IMR-90 (cell line): ENCODE data around the gene JPT2. TPM values are rescaled to one million over a fixed set of nuclear protein-coding genes. Genes with fewer than 3 reads are reported as not detected.

Experiments
- ATAC-seq: fragments of 200-7000 bp; cut with Tn5 transposase; 2 replicates; pipeline ENCODE4 v1.9.1; 2020; ENCODE audit warnings: low read depth, mild to moderate bottlenecking, moderate library complexity
- BruUV-seq: library from RNA; stranded (reverse); fragments of 400-500 nt; replicated peaks from 2 replicates; lab custom pipeline; 2021; lab: Mats Ljungman, UMichigan
- CTCF ChIA-PET: fragments of 300-600 bp; formaldehyde crosslinking; extraction: SDS; loops from one replicate; lab custom pipeline; 2021; ENCODE audit warnings: antibody characterized with exemption; lab: Yijun Ruan, JAX
- POLR2A ChIA-PET: fragments of 300-600 bp; sonication (Branson Sonifier 250); formaldehyde crosslinking; loops from one replicate; lab custom pipeline; 2022; ENCODE audit warnings: antibody characterized with exemption; ENCODE audit not compliant: unreplicated experiment; lab: Charles Lee
- DNase-seq: peaks from one replicate; pipeline ENCODE4 v3.0.0; 2013
- H2AFZ ChIP-seq: replicated peaks from 2 replicates; pipeline ENCODE3; 2013; ENCODE audit warnings: low read length, mild to moderate bottlenecking; ENCODE audit not compliant: poor library complexity
- H2AK5ac ChIP-seq: 2 replicates; pipeline ENCODE4 v1.6.1; 2013; ENCODE audit warnings: low read depth, low read length, inconsistent platforms
- H2AK9ac ChIP-seq: replicated peaks from 2 replicates; pipeline ENCODE3; 2013; ENCODE audit warnings: mild to moderate bottlenecking, low read depth, low read length, moderate library complexity; ENCODE audit not compliant: poor library complexity
- H2BK120ac ChIP-seq: 2 replicates; pipeline ENCODE4 v1.6.1; 2013; ENCODE audit warnings: low read depth, low read length, inconsistent platforms
- H2BK15ac ChIP-seq: 3 replicates; pipeline ENCODE4 v1.6.1; 2013; ENCODE audit warnings: low read depth, low read length, inconsistent platforms
- H2BK20ac ChIP-seq: 2 replicates; pipeline ENCODE4 v1.6.1; 2013; ENCODE audit warnings: low read depth, mild to moderate bottlenecking, inconsistent platforms, low read length, moderate library complexity
- H2BK5ac ChIP-seq: 2 replicates; pipeline ENCODE4 v1.6.1; 2013; ENCODE audit warnings: mild to moderate bottlenecking, low read depth, low read length, inconsistent platforms; ENCODE audit not compliant: poor library complexity, severe bottlenecking
- H3K14ac ChIP-seq: replicated peaks from 2 replicates; pipeline ENCODE4 v1.6.1; 2013; ENCODE audit warnings: low read depth, low read length, inconsistent platforms
- H3K18ac ChIP-seq: 2 replicates; pipeline ENCODE4 v1.6.1; 2013; ENCODE audit warnings: low read depth, low read length, control low read depth
- H3K23ac ChIP-seq: 2 replicates; pipeline ENCODE4 v1.6.1; 2013; ENCODE audit warnings: low read depth, low read length, inconsistent platforms
- H3K27ac ChIP-seq: 2 replicates; pipeline ENCODE4 v1.5.1; 2013; ENCODE audit warnings: mild to moderate bottlenecking, control low read depth, low read length; ENCODE audit not compliant: insufficient read depth
- H3K27me3 ChIP-seq: 2 replicates; pipeline ENCODE4 v1.6.1; 2013; ENCODE audit warnings: low read length; ENCODE audit not compliant: control insufficient read depth, insufficient read depth
- H3K36me3 ChIP-seq: 2 replicates; pipeline ENCODE4 v1.6.1; 2013; ENCODE audit warnings: low read length, mixed read lengths; ENCODE audit not compliant: control insufficient read depth, insufficient read depth
- H3K4ac ChIP-seq: 2 replicates; pipeline ENCODE4 v1.6.1; 2013; ENCODE audit warnings: low read depth, low read length, inconsistent platforms
- H3K4me1 ChIP-seq: 2 replicates; pipeline ENCODE4 v1.6.1; 2013; ENCODE audit warnings: low read length, mixed read lengths; ENCODE audit not compliant: control insufficient read depth, insufficient read depth
- H3K4me2 ChIP-seq: 2 replicates; pipeline ENCODE4 v1.6.1; 2013; ENCODE audit warnings: low read depth, mild to moderate bottlenecking, control low read depth, low read length, moderate library complexity
- H3K4me3 ChIP-seq: 2 replicates; pipeline ENCODE4 v1.5.1; 2013; ENCODE audit warnings: low read depth, mild to moderate bottlenecking, control low read depth, low read length, moderate library complexity; ENCODE audit not compliant: insufficient read depth
- H3K56ac ChIP-seq: 2 replicates; pipeline ENCODE4 v1.6.1; 2013; ENCODE audit warnings: low read length, inconsistent platforms; ENCODE audit not compliant: insufficient read depth; ENCODE audit errors: extremely low read depth
- H3K79me1 ChIP-seq, 2 experiments: 2 replicates each; pipeline ENCODE4 v1.6.1; 2013; ENCODE audit warnings: low read length in 2 of 2, inconsistent platforms in 1 of 2, low read depth in 1 of 2
- H3K9ac ChIP-seq: 2 replicates; pipeline ENCODE4 v1.6.1; 2013; ENCODE audit warnings: low read depth, low read length, control low read depth
- H3K9me1 ChIP-seq: 2 replicates; pipeline ENCODE4 v1.6.1; 2013; ENCODE audit warnings: low read length, inconsistent platforms; ENCODE audit not compliant: insufficient read depth
- H3K9me3 ChIP-seq: 2 replicates; pipeline ENCODE4 v1.6.1; 2013; ENCODE audit warnings: low read length; ENCODE audit not compliant: control insufficient read depth, insufficient read depth
- H4K20me1 ChIP-seq: 2 replicates; pipeline ENCODE4 v1.6.1; 2013; ENCODE audit warnings: low read length, inconsistent platforms; ENCODE audit not compliant: insufficient read depth
- H4K5ac ChIP-seq: 2 replicates; pipeline ENCODE4 v1.6.1; 2013; ENCODE audit warnings: mild to moderate bottlenecking, low read depth, low read length, control low read depth
- H4K8ac ChIP-seq, 2 experiments: 2 replicates each; pipeline ENCODE4 v1.6.1; 2013; ENCODE audit warnings: low read depth in 2 of 2, low read length in 2 of 2, control low read depth in 1 of 2, inconsistent platforms in 1 of 2
- H4K91ac ChIP-seq: 2 replicates; pipeline ENCODE4 v1.6.1; 2013; ENCODE audit warnings: low read depth, low read length, inconsistent platforms; ENCODE audit not compliant: insufficient read depth
- BHLHE40 ChIP-seq: fragments of 150-350 bp; IDR thresholded peaks from 2 replicates; pipeline ENCODE4 v1.6.1; 2016; ENCODE audit warnings: mild to moderate bottlenecking, low read depth, low read length
- CEBPB ChIP-seq: IDR thresholded peaks from 2 replicates; pipeline ENCODE4 v1.6.1; 2012; ENCODE audit warnings: low read depth, low read length, improper control_type of control experiment
- CHD1 ChIP-seq: IDR thresholded peaks from 2 replicates; pipeline ENCODE4 v1.6.1; 2012; ENCODE audit warnings: low read depth, low read length, improper control_type of control experiment
- CTCF ChIP-seq: conservative IDR thresholded peaks from 2 replicates; pipeline ENCODE4 v1.5.1; 2012; ENCODE audit warnings: mild to moderate bottlenecking, low read depth, low read length, improper control_type of control experiment
- ELK1 ChIP-seq: fragments of 150-350 bp; IDR thresholded peaks from 2 replicates; pipeline ENCODE4 v1.6.1; 2016; ENCODE audit warnings: low read depth, mild to moderate bottlenecking, low read length, moderate library complexity, borderline replicate concordance
- FOS ChIP-seq: fragments of 150-350 bp; IDR thresholded peaks from 2 replicates; pipeline ENCODE4 v1.6.1; 2016; ENCODE audit warnings: low read depth, low read length
- MAFK ChIP-seq: IDR thresholded peaks from 2 replicates; pipeline ENCODE4 v1.6.1; 2012; ENCODE audit warnings: low read depth, low read length, improper control_type of control experiment
- MAZ ChIP-seq: IDR thresholded peaks from 2 replicates; pipeline ENCODE4 v1.6.1; 2012; ENCODE audit warnings: low read depth, mild to moderate bottlenecking, low read length, improper control_type of control experiment, moderate library complexity, borderline replicate concordance
- MXI1 ChIP-seq: IDR thresholded peaks from 2 replicates; pipeline ENCODE4 v1.6.1; 2012; ENCODE audit warnings: low read depth, mild to moderate bottlenecking, low read length, moderate library complexity, borderline replicate concordance
- NFE2L2 ChIP-seq: fragments of 150-350 bp; IDR thresholded peaks from 2 replicates; pipeline ENCODE4 v1.6.1; 2016; ENCODE audit warnings: low read depth, mild to moderate bottlenecking, low read length
- POLR2A ChIP-seq: IDR thresholded peaks from 2 replicates; pipeline ENCODE4 v1.6.1; 2012; ENCODE audit warnings: mild to moderate bottlenecking, low read depth, low read length
- RAD21 ChIP-seq: IDR thresholded peaks from 2 replicates; pipeline ENCODE4 v1.6.1; 2012; ENCODE audit warnings: low read length, improper control_type of control experiment
- RCOR1 ChIP-seq: IDR thresholded peaks from 2 replicates; pipeline ENCODE4 v1.6.1; 2012; ENCODE audit warnings: mild to moderate bottlenecking, low read length, improper control_type of control experiment; ENCODE audit not compliant: insufficient replicate concordance
- RFX5 ChIP-seq: IDR thresholded peaks from 2 replicates; pipeline ENCODE4 v1.8.0; 2012; ENCODE audit warnings: low read depth, mild to moderate bottlenecking, low read length, moderate library complexity
- SMC3 ChIP-seq: fragments of 150-350 bp; IDR thresholded peaks from 2 replicates; pipeline ENCODE4 v1.6.1; 2016; ENCODE audit warnings: low read depth, mild to moderate bottlenecking, antibody characterized with exemption, low read length, moderate library complexity
- USF2 ChIP-seq: fragments of 150-350 bp; IDR thresholded peaks from 2 replicates; pipeline ENCODE4 v1.6.1; 2017; ENCODE audit warnings: mild to moderate bottlenecking, antibody characterized with exemption, low read length, low read depth
- WGBS, 2 experiments: methylation state at CpG; one replicate each; pipeline versions ENCODE4 v1.1.5 to v1.1.7; 2013; ENCODE audit warnings: missing lambda C conversion rate in 2 of 2; ENCODE audit not compliant: insufficient read length in 1 of 2; ENCODE audit errors: extremely low coverage in 2 of 2; 5-methylcytosine and 5-hydroxymethylcytosine counted together
- dilution Hi-C: fragments of 300-500 bp; cut with HindIII; formaldehyde crosslinking; loops from one replicate; pipeline ENCODE4 v1.14.3; 2018; ENCODE audit warnings: low sequenced_read_pairs; ENCODE audit not compliant: unreplicated experiment
- in situ Hi-C: fragments of 300-500 bp; cut with MboI; formaldehyde crosslinking; loops from 3 replicates; pipeline ENCODE4 v1.14.3; 2019; ENCODE audit warnings: low sequenced_read_pairs, inconsistent platforms, mixed read lengths
- intact Hi-C: fragments of 100-400 bp; cut with micrococcal nuclease; formaldehyde crosslinking; loops from 2 replicates; pipeline ENCODE4 v1.10.0; 2022
- polyA plus RNA-seq, 3 experiments: library from polyadenylated mRNA; depleted of rRNA; stranded (reverse); fragments of >200 nt; gene quantifications; 2 replicates each; pipeline ENCODE4 v1.2.3, GENCODE V29; 2012; ENCODE audit warnings: low replicate concordance in 1 of 3
- total RNA-seq: library from RNA; depleted of rRNA; stranded (reverse); fragments of >200 nt; gene quantifications from 2 replicates; pipeline ENCODE4 v1.2.3, GENCODE V29; 2012

Gene JPT2
- total and polyA plus RNA-seq, 2 of the 4 experiments (the other 2 are of a cell fraction): 40.0 to 41.5 TPM

GRCh38 chr16:1641261-1641660 is 36.8 kb upstream of the JPT2 start:
- Histone ChIP-seq H2BK15ac (no peak overlapping the region), H3K9me1 (peaks cover 13% of the 10 kb centered on the region), H4K5ac (no peak overlapping the region), H3K79me1 (peaks cover 19 to 43% of the 10 kb centered on the region in 2 experiments), H2AFZ (no peak overlapping the region), H2AK9ac (no peak overlapping the region), H2BK5ac (no peak overlapping the region), H2BK20ac (no peak overlapping the region), H2AK5ac (no peak overlapping the region), H3K36me3 (peaks cover 78% of the 10 kb centered on the region), H3K27me3 (no peaks in the 10 kb centered on the region), H3K27ac (no peak overlapping the region), H4K20me1 (peaks cover 35% of the 10 kb centered on the region), H2BK120ac (no peak overlapping the region), H3K4ac (no peak overlapping the region), H3K23ac (no peak overlapping the region), H3K56ac (no peak overlapping the region), H3K4me2 (no peak overlapping the region), H3K18ac (no peak overlapping the region), H3K14ac (no peak overlapping the region), H3K4me3 (no peak overlapping the region), H4K91ac (no peak overlapping the region), H3K4me1 (peaks cover 3% of the 10 kb centered on the region; the same call in 1 of the 2 replicates), H3K9me3 (no peaks in the 10 kb centered on the region), H3K9ac (no peak overlapping the region), H4K8ac (no peak overlapping the region)
- ATAC-seq (no peak), DNase-seq (no peak)
- in situ Hi-C loops (no loop called here), intact Hi-C loops (no loop called here), dilution Hi-C loops (no loop called here)
- 97% methylated on average over 6 of the region's 12 CpGs; no CpG with 5 or more reads in 1 of the 2 experiments for WGBS, 2 experiments
- TF ChIP-seq CEBPB (no peak), RFX5 (no peak), FOS (no peak), MAZ (no peak), MXI1 (no peak), SMC3 (no peak), CTCF (no peak), RAD21 (no peak), ELK1 (no peak), MAFK (no peak), USF2 (no peak), BHLHE40 (no peak), CHD1 (no peak), RCOR1 (no peak), POLR2A (no peak), NFE2L2 (no peak)
- ChIA-PET CTCF (no interaction called here), POLR2A (no interaction called here)
- BruUV-seq: no TSS peak
